ENCODE data around the gene GON7.

The GON7 gene

GRCh38 chr14:93220509-93220908 lies 13.6 kb upstream of the GON7 start:
- TF ChIP-seq, protein P1, sequence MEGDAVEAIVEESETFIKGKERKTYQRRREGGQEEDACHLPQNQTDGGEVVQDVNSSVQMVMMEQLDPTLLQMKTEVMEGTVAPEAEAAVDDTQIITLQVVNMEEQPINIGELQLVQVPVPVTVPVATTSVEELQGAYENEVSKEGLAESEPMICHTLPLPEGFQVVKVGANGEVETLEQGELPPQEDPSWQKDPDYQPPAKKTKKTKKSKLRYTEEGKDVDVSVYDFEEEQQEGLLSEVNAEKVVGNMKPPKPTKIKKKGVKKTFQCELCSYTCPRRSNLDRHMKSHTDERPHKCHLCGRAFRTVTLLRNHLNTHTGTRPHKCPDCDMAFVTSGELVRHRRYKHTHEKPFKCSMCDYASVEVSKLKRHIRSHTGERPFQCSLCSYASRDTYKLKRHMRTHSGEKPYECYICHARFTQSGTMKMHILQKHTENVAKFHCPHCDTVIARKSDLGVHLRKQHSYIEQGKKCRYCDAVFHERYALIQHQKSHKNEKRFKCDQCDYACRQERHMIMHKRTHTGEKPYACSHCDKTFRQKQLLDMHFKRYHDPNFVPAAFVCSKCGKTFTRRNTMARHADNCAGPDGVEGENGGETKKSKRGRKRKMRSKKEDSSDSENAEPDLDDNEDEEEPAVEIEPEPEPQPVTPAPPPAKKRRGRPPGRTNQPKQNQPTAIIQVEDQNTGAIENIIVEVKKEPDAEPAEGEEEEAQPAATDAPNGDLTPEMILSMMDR (IDR thresholded peaks at IDR 0.05; ENCODE audit: extremely low read depth, insufficient read depth, missing control alignments): no peak
- in situ Hi-C loops (cut with MboI; ENCODE audit: low pct_unique_long_range_greater_than_20kb, low sequenced_read_pairs, unreplicated experiment): loop anchor here (10.0 kb wide), 1 partner anchor 394 kb away; no protein-coding TSS in a partner anchor
- DNase-seq (ENCODE audit: low spot score): no peak

DNA sequence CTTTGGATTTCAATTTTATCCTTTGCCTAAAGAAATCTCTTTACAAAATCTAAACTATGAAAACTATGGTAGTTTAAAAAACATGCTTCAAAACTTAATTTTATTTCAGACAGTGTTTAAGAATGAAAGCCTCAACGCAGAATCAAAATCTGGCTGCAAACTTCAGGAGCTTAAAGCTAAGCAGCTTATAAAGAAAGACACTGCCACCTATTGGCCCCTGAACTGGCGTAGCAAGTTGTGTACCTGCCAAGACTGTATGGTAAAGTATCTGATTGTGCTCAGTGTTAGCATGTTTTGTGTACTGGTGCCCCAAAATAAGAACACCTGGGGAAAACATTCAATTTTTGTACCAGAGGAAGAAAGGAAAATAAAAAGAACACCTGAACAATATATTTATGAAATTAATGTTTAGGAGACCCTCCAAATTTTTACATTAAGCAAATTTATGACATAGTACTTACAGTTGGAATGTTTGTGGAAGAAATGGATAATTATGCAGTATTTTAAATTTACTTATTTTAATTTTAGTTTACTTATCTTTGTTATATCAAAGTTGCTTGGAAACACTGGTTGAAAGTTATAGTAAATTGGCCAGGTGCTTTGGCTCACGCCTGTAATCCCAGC lies 12.3 kb upstream of the GON7 start:
- in situ Hi-C loops (cut with MboI; ENCODE audit: low pct_unique_long_range_greater_than_20kb, low sequenced_read_pairs, unreplicated experiment): no loop called here
- TF ChIP-seq, protein P1 (IDR thresholded peaks at IDR 0.05; ENCODE audit: extremely low read depth, insufficient read depth, missing control alignments): peak; percentile 76
- peak; percentile 64 for DNase-seq (ENCODE audit: low spot score)

DNA sequence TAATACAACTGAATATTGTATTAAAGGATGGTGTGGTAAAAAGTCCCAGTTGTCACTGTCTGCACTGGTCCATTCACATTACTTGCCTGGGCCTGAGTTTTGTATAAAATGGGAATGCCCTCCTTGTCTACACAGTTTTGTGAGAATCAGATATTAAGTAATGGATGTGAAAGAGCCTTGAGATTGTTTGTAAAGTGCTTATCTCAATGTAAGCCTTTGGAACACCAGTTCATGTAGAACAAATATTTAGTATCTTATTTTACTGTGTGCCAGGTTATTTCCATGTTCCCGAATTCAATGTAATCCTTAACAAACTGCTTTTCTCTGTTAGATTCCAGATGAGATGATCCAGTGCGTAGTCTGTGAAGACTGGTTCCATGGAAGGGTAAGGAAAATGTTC lies 7.7 kb upstream of the GON7 start:
- TF ChIP-seq, protein P1 (IDR thresholded peaks at IDR 0.05; ENCODE audit: extremely low read depth, insufficient read depth, missing control alignments): no peak
- DNase-seq (ENCODE audit: low spot score): no peak
- in situ Hi-C loops (cut with MboI; ENCODE audit: low pct_unique_long_range_greater_than_20kb, low sequenced_read_pairs, unreplicated experiment): no loop called here

- in situ Hi-C loops (cut with MboI; ENCODE audit: low pct_unique_long_range_greater_than_20kb, low sequenced_read_pairs, unreplicated experiment): no loop called here
- TF ChIP-seq, protein P1 (IDR thresholded peaks at IDR 0.05; ENCODE audit: extremely low read depth, insufficient read depth, missing control alignments): no peak
- DNase-seq (ENCODE audit: low spot score): peak; percentile 64
Observed at GRCh38 chr14:93212432-93212831, 5.6 kb upstream of the GON7 start.

- in situ Hi-C loops (cut with MboI; ENCODE audit: low pct_unique_long_range_greater_than_20kb, low sequenced_read_pairs, unreplicated experiment): no loop called here
- peak; percentile 57 for DNase-seq (ENCODE audit: low spot score)
- TF ChIP-seq, protein P1 (IDR thresholded peaks at IDR 0.05; ENCODE audit: extremely low read depth, insufficient read depth, missing control alignments): peak; percentile 67
Observed at GRCh38 chr14:93207468-93208308, 823 bp upstream of the GON7 start.

DNA sequence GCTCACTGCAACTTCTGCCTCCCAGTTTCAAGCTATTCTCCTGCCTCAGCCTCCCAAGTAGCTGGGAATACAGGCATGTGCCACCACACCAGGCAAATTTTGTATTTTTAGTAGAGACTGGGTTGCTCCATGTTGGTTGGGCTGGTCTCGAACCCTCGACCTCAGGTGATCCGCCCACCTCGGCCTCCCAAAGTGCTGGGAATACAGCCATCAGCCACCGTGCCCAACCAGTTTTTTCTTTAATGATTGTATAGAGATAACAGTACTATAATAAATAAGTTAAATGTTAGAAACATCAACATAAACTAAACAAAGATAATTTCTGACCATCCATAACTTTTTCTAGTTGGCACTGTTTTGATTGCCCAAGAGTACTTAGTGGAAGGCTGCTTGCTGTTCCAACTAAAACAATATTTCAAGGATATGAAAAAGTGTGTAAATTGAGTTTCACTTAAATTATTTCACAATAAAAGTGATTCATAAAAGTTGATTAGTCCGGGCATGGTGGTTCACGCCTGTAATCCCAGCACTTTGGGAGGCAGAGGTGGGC lies 5.6 kb downstream of the GON7 start:
- in situ Hi-C loops (cut with MboI; ENCODE audit: low pct_unique_long_range_greater_than_20kb, low sequenced_read_pairs, unreplicated experiment): no loop called here
- no peak for DNase-seq (ENCODE audit: low spot score)
- TF ChIP-seq, protein P1 (IDR thresholded peaks at IDR 0.05; ENCODE audit: extremely low read depth, insufficient read depth, missing control alignments): no peak
